Measurements from ENCODE around the gene BIN2. TPM values are rescaled to one million over a fixed set of nuclear protein-coding genes. Genes with fewer than 3 reads are reported as not detected.

BIN2 gene
- total and polyA plus RNA-seq, 2 experiments from 2014 or later, result not detected

- TF ChIP-seq CTCF (conservative IDR thresholded peaks at IDR 0.05; ENCODE audit: low read depth in 2 of 2) (no peak), ETS1 (IDR thresholded peaks at IDR 0.05) (no peak), CREB1 (CRISPR knock-in tag; IDR thresholded peaks at IDR 0.05; ENCODE audit: low read depth) (no peak)
Measured at GRCh38 chr12:51281202-51281924, 42.6 kb downstream of the BIN2 start (continued).

- Histone ChIP-seq H3K9me2 (ENCODE audit: insufficient read depth) (no peaks in the 10 kb centered on the region), H2AFZ (no peak overlapping the region), H4K20me1 (replicated peaks; ENCODE audit: insufficient read depth) (no peaks in the 10 kb centered on the region), H3K4me2 (no peak overlapping the region), H3K4me1 (ENCODE audit: insufficient read depth) (0 out of 2 replicates have a peak, but pooled peaks cover 5% of the 10 kb centered on the region), H3F3A (replicated peaks; ENCODE audit: low read depth) (no peaks in the 10 kb centered on the region), H3K27me3 (ENCODE audit: insufficient read depth) (peaks cover 18% of the 10 kb centered on the region), H3K36me3 (ENCODE audit: insufficient read depth) (no peaks in the 10 kb centered on the region), H3K27ac (ENCODE audit: low read depth) (no peak overlapping the region), H3K4me3 (no peak overlapping the region), H3K79me2 (replicated peaks; ENCODE audit: insufficient read depth) (no peaks in the 10 kb centered on the region)
- Mint-ChIP-seq H3K4me1 (peaks cover 6% of the 10 kb centered on the region; the same call in 2 of the 3 replicates), H3K4me3 (no peak overlapping the region), H3K36me3 (ENCODE audit: low read depth) (no peaks in the 10 kb centered on the region; the same call in 2 of the 3 replicates), H3K27ac (no peak overlapping the region), H3K27me3 (ENCODE audit: insufficient read depth, low read depth, poor library complexity) (peaks cover 11% of the 10 kb centered on the region), H3K9me3 (no peaks in the 10 kb centered on the region)
- ATAC-seq (no peak), DNase-seq (ENCODE audit: low spot score) (no peak)
- TF ChIP-seq REST (IDR thresholded peaks at IDR 0.05; ENCODE audit: unreplicated experiment) (no peak), ZNF462 (CRISPR knock-in tag; IDR thresholded peaks at IDR 0.05) (no peak), STAT1 (IDR thresholded peaks at IDR 0.05; ENCODE audit: unreplicated experiment) (no peak), ZNF331 (CRISPR knock-in tag; IDR thresholded peaks at IDR 0.05; ENCODE audit: low read depth) (no peak)
Measured at GRCh38 chr12:51275088-51275487, 48.9 kb downstream of the BIN2 start.

Measured in GM23338 (cell line).